ENCODE measurements around the gene LITAFD. TPM values are rescaled to one million over a fixed set of nuclear protein-coding genes. Genes with fewer than 3 reads are reported as not detected.

The LITAFD gene
- total and polyA plus RNA-seq, 10 of the 15 experiments (the other 5 are each of a cell fraction or from before 2014, with no cell fraction given) = not detected

DNA sequence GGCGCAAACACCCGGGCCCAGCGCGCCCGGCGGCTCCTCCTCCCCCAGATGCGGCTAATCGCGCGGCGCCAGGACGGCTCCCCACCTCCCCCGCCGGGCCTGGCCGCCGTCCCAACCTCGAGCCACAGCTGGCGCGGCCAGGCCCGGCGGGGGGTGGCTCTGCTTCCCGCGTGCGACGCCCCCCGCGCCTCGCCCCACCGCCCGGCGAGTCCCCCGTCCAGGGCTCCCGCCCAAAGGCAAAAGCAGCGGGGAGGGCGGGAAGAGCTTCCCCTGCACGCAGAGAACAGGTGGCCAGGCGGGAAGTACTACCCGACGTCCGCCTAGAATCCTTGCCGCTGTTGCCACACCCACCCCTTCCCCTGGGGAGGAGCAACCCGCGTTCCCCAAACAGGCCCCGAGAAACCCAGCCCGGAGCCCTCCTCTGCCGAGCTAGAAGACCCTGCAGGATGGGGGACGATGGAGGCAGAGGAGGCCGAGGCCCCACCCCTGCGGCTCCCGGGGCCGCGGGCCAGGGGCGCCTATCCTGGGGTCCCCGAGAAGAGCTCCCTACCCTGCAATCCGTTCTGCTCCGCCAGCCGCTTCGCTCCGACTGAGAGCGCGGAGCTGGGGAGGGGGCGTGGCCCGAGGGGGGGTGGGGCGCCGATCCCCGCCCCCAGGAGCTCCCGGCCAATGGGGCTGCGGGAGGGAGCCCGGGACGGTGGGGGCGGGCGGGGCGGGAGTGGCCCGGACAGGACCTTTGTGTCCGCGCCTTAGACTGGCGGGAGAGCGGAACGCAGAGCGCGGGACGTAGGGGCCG, 13.5 kb upstream of the LITAFD start, which contains the start of gene CARHSP1 (continued):
- TF ChIP-seq, protein P1, sequence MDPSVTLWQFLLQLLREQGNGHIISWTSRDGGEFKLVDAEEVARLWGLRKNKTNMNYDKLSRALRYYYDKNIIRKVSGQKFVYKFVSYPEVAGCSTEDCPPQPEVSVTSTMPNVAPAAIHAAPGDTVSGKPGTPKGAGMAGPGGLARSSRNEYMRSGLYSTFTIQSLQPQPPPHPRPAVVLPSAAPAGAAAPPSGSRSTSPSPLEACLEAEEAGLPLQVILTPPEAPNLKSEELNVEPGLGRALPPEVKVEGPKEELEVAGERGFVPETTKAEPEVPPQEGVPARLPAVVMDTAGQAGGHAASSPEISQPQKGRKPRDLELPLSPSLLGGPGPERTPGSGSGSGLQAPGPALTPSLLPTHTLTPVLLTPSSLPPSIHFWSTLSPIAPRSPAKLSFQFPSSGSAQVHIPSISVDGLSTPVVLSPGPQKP (IDR thresholded peaks at IDR 0.05; ENCODE audit: low read depth, low read length) = no peak
- TF ChIP-seq, protein P2, sequence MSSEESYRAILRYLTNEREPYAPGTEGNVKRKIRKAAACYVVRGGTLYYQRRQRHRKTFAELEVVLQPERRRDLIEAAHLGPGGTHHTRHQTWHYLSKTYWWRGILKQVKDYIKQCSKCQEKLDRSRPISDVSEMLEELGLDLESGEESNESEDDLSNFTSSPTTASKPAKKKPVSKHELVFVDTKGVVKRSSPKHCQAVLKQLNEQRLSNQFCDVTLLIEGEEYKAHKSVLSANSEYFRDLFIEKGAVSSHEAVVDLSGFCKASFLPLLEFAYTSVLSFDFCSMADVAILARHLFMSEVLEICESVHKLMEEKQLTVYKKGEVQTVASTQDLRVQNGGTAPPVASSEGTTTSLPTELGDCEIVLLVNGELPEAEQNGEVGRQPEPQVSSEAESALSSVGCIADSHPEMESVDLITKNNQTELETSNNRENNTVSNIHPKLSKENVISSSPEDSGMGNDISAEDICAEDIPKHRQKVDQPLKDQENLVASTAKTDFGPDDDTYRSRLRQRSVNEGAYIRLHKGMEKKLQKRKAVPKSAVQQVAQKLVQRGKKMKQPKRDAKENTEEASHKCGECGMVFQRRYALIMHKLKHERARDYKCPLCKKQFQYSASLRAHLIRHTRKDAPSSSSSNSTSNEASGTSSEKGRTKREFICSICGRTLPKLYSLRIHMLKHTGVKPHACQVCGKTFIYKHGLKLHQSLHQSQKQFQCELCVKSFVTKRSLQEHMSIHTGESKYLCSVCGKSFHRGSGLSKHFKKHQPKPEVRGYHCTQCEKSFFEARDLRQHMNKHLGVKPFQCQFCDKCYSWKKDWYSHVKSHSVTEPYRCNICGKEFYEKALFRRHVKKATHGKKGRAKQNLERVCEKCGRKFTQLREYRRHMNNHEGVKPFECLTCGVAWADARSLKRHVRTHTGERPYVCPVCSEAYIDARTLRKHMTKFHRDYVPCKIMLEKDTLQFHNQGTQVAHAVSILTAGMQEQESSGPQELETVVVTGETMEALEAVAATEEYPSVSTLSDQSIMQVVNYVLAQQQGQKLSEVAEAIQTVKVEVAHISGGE (CRISPR knock-in tag; IDR thresholded peaks at IDR 0.05) = no peak
- TF ChIP-seq SPI1 (IDR thresholded peaks at IDR 0.05; ENCODE audit: borderline replicate concordance, insufficient read depth, low read depth, low read length) = no peak
- no peak for TF ChIP-seq NR2C2 (IDR thresholded peaks at IDR 0.05; ENCODE audit: borderline replicate concordance, control insufficient read depth, insufficient read length, low read depth)
- TF ChIP-seq SP1 (IDR thresholded peaks at IDR 0.05; ENCODE audit: low read depth, low read length) = no peak
- TF ChIP-seq, protein P3, sequence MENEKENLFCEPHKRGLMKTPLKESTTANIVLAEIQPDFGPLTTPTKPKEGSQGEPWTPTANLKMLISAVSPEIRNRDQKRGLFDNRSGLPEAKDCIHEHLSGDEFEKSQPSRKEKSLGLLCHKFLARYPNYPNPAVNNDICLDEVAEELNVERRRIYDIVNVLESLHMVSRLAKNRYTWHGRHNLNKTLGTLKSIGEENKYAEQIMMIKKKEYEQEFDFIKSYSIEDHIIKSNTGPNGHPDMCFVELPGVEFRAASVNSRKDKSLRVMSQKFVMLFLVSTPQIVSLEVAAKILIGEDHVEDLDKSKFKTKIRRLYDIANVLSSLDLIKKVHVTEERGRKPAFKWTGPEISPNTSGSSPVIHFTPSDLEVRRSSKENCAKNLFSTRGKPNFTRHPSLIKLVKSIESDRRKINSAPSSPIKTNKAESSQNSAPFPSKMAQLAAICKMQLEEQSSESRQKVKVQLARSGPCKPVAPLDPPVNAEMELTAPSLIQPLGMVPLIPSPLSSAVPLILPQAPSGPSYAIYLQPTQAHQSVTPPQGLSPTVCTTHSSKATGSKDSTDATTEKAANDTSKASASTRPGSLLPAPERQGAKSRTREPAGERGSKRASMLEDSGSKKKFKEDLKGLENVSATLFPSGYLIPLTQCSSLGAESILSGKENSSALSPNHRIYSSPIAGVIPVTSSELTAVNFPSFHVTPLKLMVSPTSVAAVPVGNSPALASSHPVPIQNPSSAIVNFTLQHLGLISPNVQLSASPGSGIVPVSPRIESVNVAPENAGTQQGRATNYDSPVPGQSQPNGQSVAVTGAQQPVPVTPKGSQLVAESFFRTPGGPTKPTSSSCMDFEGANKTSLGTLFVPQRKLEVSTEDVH (IDR thresholded peaks at IDR 0.05; ENCODE audit: low read depth, partially characterized antibody) = no peak
- TF ChIP-seq RUNX3 (IDR thresholded peaks at IDR 0.05; ENCODE audit: low read length) = no peak; the same call in 1 of the 2 replicates
- TF ChIP-seq EGR1 (IDR thresholded peaks at IDR 0.05; ENCODE audit: borderline replicate concordance in 1 of 2, low read depth in 2 of 2, low read length in 2 of 2) = peak in 1 of 2 experiments; percentile 25; a peak in 1 of 3 replicates
- TF ChIP-seq SREBF1 (IDR thresholded peaks at IDR 0.05; ENCODE audit: low read length) = no peak
- peak; percentile 15; the same call in 1 of the 2 replicates for TF ChIP-seq YY1 (IDR thresholded peaks at IDR 0.05; ENCODE audit: low read depth, low read length)
- TF ChIP-seq SUZ12 (IDR thresholded peaks at IDR 0.05; ENCODE audit: unreplicated experiment) = no peak
- TF ChIP-seq, protein P4, sequence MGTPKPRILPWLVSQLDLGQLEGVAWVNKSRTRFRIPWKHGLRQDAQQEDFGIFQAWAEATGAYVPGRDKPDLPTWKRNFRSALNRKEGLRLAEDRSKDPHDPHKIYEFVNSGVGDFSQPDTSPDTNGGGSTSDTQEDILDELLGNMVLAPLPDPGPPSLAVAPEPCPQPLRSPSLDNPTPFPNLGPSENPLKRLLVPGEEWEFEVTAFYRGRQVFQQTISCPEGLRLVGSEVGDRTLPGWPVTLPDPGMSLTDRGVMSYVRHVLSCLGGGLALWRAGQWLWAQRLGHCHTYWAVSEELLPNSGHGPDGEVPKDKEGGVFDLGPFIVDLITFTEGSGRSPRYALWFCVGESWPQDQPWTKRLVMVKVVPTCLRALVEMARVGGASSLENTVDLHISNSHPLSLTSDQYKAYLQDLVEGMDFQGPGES (IDR thresholded peaks at IDR 0.05) = no peak
- TF ChIP-seq ETV6 (conservative IDR thresholded peaks at IDR 0.05 in 1 of 2, IDR thresholded peaks at IDR 0.05 in 1 of 2; ENCODE audit: borderline replicate concordance in 1 of 2, low read depth in 1 of 2) = no peak
- TF ChIP-seq TCF7 (IDR thresholded peaks at IDR 0.05; ENCODE audit: borderline replicate concordance) = no peak
- TF ChIP-seq, protein P5, sequence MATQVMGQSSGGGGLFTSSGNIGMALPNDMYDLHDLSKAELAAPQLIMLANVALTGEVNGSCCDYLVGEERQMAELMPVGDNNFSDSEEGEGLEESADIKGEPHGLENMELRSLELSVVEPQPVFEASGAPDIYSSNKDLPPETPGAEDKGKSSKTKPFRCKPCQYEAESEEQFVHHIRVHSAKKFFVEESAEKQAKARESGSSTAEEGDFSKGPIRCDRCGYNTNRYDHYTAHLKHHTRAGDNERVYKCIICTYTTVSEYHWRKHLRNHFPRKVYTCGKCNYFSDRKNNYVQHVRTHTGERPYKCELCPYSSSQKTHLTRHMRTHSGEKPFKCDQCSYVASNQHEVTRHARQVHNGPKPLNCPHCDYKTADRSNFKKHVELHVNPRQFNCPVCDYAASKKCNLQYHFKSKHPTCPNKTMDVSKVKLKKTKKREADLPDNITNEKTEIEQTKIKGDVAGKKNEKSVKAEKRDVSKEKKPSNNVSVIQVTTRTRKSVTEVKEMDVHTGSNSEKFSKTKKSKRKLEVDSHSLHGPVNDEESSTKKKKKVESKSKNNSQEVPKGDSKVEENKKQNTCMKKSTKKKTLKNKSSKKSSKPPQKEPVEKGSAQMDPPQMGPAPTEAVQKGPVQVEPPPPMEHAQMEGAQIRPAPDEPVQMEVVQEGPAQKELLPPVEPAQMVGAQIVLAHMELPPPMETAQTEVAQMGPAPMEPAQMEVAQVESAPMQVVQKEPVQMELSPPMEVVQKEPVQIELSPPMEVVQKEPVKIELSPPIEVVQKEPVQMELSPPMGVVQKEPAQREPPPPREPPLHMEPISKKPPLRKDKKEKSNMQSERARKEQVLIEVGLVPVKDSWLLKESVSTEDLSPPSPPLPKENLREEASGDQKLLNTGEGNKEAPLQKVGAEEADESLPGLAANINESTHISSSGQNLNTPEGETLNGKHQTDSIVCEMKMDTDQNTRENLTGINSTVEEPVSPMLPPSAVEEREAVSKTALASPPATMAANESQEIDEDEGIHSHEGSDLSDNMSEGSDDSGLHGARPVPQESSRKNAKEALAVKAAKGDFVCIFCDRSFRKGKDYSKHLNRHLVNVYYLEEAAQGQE (IDR thresholded peaks at IDR 0.05; ENCODE audit: low read depth, low read length) = no peak
- TF ChIP-seq KDM1A (IDR thresholded peaks at IDR 0.05; ENCODE audit: borderline replicate concordance) = no peak
